Smooth muscle cell of the pulmonary artery (primary cell): Measurements from ENCODE around the gene EBLN2. TPM values are rescaled to one million over a fixed set of nuclear protein-coding genes. Genes with fewer than 3 reads are reported as not detected.

ENCODE experiments used
- total RNA-seq: library from RNA; depleted of rRNA; stranded (reverse); fragments of >200 nt; gene quantifications from 2 replicates; pipeline ENCODE4 v1.2.3, GENCODE V29; 2014

Gene EBLN2
- total RNA-seq = 4.1 and 4.2 TPM in 2 replicates

DNA sequence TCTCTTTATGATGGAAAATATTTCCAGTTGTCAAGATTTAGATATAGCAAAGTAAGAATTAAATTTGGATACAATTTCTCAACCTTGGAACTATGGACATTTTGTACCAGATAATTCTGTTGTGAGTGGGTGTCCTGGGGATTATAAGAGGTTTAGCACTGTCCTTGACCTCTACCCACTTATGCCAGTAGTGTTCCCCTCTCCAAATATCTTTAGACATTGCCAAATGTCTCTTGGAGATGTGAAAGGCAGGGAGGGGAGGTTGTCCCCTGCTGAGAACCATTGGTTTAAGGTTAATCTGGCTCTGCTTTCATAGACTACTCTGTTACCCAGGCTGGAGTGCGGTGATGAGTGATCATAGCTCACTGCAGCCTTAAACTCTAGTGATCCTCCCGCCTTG, at the start of gene EBLN2:
TSS of gene EBLN2 (plus strand) at position 244 of the 400 bp plus-strand sequence. CDS start 423 bp downstream, outside the sequence.

Other genes starting within 250 kb of the EBLN2 start
- gene SHQ1, start 213.2 kb upstream of the EBLN2 start, total RNA-seq = 18.2 and 18.7 TPM in 2 replicates
- gene GXYLT2, start 173.6 kb upstream of the EBLN2 start, total RNA-seq = 25.7 and 33.5 TPM in 2 replicates
- gene PPP4R2, start 64.8 kb upstream of the EBLN2 start, total RNA-seq = 52.3 and 64.7 TPM in 2 replicates